Kidney glomerular epithelial cell (primary cell): Measurements from ENCODE around the gene CDKL5.
"Not testable (repeated sequence)": the region's sequence is repeated elsewhere in the genome, so short reads cannot be mapped to it uniquely, and the experiment has no call there.

Experiments
- DNase-seq: peaks from one replicate; lab custom pipeline; 2025; lab: John Stamatoyannopoulos, UW

The CDKL5 gene

DNA sequence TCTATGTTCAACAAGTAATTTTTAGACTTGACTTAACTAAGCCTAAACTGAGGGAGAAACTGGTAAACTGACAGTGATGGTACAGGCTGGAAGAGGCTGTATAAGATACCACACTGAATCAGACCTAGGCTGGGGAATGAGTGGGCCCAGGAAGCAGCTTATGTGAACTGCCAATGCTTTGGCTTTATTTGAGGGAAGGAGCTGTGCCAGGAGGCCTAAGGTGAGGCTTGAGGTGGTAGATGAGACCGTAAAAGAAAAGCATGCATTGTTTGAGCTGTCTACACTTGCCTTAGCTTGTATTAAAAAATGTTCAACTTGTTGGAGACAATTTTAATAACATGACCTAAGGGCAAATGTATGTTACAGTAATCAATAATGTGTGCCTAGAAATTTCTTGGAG lies 150.3 kb downstream of the CDKL5 start:
- DNase-seq = no peak

DNA sequence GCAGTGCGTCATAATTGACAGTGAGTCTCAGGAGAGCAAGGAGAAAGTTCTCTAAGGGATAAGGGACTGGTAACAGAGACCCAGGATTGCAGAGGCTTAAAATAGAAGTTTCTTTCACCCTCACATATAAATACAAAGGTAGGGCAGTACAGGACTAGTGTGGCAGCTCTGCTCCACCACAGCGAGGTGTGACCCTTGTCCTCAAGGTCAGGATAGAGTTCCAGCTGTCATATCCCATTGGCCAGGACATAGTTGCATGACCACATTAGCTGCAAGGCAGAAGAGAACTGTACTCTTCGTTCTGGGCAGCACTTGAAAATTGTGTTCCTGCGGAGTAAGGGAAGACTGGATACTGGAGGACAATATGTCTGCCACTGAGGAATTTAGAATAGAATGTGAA lies 152.0 kb downstream of the CDKL5 start:
- DNase-seq = no peak

DNA sequence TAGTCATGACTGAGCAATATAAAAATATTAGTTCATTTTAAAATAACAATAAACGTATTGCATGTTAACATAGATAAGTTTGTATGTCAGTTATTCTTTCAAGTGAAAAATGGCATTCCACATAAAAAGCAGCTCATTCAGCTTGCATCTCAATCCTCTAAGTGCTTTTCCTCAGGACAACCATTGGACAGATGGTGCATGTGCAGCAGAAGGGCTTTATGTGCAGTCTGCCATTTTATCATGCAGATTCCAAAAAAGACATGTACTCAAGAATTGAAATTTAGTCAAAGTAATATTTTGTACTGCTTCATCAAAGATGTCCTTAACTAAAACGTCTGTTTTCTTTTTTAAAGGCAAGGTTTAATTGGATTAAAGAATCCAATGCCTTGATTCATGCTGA lies 153.1 kb downstream of the CDKL5 start:
- DNase-seq = no peak

DNA sequence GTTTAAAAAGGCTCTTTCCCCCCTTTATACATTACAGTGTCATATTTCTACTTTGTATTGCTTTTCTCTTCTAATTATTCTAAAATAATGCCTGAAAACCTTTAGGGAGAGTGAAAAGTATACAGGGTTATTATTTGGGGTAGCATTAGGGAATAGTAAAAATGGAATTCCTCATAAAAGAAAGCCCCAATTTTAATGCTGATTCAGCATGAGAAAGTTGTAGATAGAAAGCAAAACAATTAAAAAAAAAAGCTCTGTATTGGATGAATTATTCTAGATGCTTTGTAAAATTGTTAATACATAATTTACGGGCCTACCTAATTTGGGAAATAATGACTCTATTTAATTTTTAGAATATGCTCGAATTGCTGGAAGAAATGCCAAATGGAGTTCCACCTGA lies 154.1 kb downstream of the CDKL5 start:
- no peak for DNase-seq

DNA sequence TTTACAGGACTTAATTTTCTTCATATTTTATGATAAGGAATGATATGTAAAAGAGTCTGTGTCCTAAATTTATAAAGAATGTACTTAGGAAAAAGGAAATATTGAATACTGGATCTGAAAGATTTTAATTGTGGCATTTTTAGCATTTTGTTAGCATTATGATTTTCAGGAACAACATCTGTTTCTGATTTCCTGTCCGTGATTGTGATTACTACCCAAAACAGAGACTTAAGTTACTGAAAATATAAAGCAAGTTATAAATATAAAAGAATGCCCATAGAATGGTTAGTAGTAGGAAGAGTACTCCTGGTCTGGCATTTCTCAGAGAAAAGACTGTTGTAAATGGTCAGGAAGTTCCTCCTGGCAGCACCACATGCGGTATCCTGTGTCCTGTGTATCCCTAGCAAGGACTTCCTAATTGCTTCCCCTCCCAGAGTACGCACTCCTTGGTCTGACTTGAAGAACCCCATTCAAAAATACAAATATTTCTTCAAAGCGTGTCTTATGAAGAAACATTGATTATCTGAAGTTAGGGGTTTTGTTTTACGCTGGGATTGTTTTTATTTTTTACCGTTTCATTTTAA lies 157.6 kb downstream of the CDKL5 start:
- DNase-seq = no peak

DNA sequence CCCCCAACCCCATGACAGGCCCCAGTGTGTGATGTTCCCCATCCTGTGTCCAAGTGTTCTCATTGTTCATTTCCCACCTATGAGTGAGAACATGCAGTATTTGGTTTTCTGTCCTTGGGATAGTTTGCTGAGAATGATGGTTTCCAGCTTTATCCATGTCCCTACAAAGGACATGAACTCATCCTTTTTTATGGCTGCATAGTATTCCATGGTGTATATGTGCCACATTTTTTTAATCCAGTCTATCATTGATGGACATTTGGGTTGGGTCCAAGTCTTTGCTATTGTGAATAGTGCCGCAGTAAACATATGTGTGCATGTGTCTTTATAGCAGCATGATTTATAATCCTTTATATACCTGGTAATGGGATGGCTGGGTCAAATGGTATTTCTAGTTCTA lies 163.9 kb downstream of the CDKL5 start:
- not testable (repeated sequence) for DNase-seq

DNA sequence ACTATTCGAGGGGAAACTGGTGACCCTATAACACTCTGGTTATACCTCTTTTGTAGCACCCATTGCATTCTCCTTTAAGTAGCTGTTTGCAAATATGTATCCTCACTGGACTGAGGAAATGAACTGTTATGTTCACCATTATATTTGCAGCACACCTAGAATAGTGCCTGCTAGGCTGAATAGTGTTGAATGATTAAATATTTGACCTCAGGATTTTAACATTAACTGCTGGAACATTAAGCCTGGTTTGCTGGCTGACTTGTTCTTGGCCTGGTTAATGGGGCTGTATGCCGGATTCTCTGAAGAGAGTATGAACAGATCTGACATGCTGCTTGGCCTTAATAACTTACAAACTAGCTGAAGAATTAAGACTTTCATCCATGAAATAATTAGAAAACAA lies 166.4 kb downstream of the CDKL5 start:
- DNase-seq = no peak

DNA sequence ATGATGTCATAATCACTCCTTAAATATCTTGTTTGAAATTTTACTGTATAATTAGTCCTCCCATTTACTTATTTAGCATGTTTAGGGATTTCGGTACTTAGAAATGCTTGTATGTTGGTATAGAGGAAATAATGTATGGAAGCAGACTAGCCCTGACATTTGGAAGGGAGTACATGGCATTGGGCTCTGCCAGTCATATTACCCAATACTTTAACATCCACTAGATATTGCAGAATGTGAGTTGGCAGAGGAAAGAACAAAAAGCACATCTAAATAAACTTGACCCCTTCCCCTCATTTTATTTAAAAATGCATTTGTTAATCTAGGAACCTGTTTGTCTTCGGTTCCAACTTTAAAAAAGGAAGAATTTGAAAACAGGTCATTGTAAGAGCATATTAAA lies 168.7 kb downstream of the CDKL5 start:
- no peak for DNase-seq

DNA sequence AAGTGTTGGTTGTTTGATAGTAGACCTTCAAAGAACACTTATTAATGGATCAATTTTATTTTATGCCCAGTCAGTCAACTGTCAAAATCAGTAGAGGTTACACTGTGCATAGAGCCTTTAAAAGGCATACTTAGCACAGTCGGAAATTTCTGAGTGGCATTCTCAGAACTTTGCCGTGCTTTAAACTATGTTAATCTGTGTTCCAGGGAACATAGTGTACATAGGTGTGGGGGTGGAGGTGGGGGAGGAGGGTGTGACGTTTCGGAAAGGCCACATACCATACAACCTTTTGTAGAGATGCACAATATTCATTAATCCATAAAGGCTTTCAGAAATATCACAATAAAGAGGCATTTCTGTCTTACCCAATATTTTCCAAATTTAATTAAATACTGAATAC lies 170.7 kb downstream of the CDKL5 start:
- DNase-seq = no peak

DNA sequence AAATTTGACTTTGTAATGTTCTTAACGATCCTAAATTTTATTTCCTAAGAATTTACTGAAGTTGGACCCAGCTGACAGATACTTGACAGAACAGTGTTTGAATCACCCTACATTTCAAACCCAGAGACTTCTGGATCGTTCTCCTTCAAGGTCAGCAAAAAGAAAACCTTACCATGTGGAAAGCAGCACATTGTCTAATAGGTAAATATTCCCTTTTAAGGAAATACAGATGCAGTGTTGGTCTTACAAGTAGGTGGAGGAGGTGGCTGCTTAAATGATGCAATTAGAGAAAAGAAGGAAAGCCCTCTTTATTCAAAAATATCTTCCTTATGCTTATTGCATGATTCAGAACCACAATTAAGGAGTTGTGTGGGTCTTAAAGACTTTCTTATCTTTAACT lies 173.0 kb downstream of the CDKL5 start:
- no peak for DNase-seq

DNA sequence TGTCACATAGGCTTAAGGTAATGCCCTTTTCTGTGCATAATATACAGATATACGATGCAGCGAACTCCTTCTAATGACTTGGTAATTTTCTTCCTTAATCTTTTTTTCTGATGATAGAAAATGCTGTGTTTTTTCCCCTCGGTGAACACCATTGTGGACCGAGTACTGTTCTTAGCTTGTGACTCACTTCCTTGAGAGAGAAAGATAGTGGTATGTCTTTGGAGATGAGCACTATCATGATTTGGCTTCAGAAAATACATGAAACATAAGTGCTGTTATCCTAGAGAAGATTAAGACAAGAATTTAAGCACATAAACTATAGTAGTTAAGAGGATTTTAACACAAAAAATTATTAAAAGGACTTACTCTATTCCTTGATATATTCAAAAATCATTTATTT lies 182.6 kb downstream of the CDKL5 start:
- no peak for DNase-seq

DNA sequence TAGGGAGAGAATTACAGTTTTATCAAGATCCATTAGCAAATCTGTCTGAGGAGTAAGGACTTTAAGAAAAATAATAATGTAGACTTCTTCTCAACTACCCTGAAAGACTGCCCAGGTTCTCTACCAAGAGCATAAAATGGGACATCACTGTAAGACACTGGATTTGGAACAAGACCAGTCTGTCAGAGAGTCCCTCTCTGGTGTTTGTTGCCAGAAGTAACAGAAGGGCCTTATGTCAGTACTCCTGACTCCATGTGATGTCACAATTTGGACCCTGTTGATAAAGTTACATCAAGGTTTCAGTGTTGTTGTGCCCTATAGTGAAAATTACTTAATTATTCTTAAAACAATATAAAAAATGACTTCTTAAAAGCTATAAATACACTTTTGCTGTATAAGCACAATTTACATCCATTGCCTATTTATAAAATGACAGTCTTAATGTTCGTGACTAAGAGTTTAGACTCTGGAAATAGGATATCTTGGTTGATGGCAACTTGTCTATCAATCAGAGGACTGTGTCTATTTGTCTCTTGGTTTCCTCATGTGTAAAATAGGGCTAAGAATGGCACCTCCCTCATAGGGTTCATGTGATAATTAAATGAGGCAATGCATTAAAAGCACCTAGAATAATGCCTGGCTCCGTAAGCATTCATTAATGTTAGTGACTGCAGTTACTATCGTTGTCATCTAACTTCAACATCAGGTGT lies 188.7 kb downstream of the CDKL5 start:
- no peak for DNase-seq

DNA sequence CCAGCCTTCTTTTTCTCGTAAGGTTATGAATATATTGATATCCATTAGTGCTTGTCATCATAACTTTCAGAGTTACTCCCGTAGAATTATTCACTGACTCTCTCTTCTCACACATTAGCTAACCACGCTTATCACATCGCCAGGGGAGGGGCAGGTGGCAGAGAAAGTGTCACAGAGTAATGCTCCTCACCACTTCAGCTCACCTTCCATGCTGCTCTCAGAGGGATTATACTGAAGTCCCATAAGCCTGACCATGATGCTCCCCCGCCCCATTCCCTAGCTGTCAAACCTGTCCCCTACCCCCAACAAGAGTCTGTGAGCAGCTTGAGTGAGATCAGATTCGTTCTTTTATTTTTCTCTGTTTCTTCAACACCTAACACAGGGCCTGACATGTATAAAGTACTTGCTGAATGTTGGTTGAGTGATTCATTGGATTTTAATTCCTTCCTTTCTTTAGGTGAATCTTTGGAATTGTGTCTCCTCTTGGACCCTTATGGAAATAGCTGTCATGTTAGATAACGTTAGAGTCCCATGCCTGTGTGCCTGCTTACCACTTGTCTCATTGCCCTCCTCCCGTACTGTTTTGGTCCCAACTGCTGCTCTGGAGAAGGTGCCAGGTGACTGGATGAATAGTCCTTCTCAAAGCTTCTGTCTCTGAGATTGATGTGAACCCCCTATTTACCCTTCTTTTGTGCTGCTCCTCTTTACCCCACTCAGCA lies 191.4 kb downstream of the CDKL5 start:
- no peak for DNase-seq

DNA sequence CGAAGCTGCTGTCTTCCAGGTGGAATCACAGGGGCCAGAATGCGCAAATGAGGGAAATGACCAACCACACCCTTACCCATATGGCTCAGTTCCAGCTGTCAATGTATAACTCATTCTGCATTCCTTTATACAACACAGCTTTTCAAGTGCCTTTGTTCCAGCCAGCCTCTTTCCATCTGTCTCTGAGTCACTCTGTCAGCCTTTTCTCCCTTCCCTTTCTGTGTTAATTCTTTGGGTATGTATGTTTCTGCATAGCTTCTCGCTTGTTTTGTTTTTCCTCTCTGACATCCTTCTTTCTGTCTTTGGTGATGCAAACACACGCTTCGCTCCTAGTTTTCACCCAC lies 192.0 kb downstream of the CDKL5 start:
- peak; percentile 82 for DNase-seq

DNA sequence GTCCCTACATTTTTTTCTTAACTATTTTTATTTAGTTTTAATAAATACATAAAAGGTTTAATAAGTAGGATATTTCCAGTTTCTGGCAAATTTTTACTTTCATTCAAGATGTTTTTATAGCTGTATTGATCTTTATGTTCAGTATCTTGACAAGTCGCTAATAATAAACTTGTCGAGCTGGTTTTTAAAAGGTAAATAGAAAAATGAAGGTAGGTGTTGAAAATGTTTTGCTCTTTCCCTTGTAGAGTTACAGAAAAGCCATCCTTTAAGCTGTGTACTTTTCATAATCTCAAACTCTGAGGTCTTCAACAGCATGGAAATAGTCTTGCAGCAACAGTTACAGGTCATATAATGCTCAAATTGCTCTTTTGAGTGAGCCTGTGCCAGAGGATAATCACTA lies 193.9 kb downstream of the CDKL5 start:
- DNase-seq = no peak

DNA sequence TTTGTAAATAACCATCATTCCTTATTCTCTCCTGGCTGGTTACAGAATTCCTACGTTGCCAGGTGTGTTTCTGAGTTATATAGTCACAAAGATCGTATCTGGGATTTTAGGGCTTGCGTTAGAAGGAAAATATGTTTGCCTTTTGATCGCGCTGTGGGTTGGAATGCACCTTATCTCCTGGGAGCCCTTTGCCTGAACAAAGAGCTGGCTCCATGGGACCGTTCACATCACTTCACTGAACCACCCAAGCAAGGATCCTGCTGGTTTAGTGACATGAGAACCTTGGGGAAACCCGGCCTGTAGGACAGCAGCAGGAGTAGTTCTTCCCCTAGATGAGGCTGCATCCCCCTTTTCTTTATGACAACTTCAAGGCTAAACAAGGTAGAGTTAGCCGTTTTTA lies 194.9 kb downstream of the CDKL5 start:
- no peak for DNase-seq

DNA sequence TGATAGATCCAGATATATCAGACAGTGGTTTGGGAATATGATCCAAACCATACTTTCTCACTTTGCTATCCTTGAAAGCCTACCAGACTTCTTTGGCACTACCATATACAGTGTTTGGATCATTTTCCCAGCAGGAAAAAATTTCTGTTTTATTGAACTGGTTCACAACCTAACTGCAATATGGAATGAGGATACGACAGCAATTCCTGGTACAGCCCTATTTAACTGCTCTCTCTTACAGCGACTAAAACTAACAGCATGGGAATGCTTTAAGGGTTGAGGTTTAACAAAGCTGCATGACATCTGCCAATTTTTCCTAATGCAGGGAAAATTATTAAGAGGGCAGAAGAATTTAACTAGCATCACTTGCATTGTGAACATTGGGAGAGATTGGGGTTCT lies 199.2 kb downstream of the CDKL5 start:
- DNase-seq = no peak

DNA sequence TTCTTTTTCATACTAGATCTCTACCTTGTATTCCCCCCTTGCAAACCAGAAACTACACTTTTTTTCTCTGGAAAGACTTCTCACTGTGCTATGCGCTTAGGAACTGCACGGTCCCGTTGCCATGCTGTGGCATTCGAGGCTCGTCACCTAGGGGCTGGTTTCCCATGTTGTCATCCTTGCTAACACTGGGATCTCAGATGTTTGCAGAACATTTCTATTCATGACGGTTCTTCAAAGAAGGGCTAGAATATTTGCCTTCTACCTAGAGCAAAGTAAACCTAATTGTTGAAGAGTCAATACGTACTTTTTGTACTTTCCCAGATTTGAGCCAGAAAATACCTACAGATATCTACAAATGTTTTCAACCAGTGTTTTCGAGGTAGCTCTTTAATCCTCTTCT lies 205.5 kb downstream of the CDKL5 start:
- DNase-seq = no peak

DNA sequence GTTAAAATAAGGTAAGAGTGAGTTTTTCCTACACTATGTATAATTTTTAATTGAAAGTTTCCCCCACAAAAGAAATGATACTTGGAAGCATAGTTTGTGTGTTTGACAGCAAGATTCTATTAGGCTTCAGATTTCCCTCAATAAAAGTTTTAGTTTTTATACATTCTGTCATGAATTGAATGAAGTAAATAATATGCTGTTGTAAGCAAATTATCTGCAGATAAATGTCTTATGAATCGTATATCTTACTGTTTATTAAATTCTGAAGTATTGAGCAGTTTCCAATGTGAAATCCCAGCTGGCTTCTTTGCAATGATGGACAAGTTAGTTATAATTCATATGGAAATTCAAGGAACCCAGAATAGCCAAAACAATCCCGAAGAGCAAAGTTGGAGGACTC lies 213.0 kb downstream of the CDKL5 start:
- DNase-seq = no peak

DNA sequence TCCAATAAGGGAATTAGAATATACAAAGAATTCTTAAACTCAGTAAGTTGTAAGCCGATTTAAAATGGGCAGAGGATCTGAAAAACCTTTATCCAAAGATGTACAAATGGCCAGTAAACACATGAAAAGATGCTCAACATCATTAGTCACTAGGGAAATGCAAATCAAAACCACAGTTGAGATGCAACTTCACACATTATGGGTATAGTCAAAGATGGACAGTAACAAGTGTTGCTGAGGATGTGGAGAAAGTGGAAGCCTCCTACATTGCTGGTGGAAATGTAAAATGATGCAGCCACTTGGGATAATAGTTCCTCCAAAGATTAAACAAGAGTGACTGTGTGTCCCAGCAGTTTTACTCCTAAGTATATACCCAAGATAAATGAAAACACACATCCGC lies 213.9 kb downstream of the CDKL5 start:
- no peak for DNase-seq

DNA sequence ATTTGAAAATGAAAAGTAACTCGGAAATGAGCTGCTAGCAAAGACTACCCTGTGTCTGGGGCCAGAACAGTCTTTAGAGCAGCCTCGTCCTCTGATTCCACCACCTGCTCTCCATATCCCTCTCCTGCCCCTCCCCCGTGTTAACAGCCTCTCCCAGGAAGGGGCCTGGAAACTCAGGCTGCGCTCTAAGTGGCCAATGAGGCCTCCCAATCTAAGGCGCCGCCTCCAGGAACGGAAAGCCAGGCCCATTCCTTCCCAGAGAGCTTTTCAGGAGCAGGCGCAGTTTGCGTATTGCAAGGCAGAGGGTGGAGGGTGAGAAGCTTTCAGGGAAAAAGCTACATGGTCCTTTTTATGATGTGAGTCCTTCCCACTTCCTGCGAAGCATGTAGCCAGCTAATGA lies 215.3 kb downstream of the CDKL5 start:
- DNase-seq = no peak

DNA sequence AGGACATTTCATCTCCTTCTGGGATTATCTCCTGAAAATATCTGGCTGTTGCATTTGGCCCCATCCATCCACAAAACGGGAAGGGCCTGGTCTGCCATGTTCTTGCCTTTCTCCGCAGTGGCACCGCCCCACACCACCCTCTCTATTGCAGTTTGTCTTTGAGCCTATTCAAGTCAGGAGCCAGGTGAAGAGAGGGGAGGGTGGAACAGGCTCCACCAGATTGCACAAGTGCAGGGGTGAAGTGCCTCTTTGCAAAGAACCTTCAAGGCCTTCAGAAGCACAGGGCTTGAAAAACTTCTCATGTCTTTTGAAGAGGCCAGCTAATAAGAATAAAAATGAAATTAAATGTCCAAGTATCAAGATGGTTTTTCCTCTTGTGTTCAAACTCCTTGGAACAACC lies 217.8 kb downstream of the CDKL5 start:
- no peak for DNase-seq

DNA sequence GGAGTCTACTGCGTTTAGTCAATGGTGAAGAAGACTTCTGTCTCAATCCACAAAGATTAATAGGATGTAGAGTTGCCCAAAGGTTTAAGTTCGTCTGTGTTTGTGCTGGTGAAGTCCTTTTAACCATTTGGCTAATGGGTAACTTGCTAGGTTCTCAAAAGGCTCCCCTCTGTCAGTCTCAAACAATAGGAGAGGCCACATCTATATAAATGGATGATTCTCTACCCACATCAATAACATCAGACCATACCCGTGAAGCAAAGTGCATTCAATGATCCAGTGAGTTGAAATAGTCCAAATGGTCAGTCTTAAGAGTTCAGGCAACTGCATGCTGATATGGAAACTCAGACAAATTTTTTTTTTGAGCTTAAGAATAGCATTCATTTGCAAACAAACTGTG lies 218.4 kb downstream of the CDKL5 start:
- DNase-seq = no peak

DNA sequence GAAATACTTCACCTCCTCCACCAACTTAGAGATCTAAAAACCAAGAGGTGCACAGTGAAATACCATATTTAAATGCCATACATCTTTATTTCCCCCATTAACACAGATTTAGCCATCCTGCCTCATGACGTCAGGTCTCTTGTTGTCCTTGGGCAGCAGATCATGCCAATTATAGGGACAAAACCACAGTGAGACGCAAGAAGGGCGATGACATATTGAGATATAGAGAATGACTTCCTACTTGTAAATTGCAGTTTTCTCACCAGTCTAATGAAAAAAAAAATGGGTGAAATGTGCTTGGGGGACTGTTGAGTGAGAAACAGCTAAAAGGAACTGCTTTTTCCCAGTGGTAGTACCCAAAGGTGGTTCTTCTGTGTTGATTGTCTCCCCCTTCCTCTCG lies 222.2 kb downstream of the CDKL5 start:
- no peak for DNase-seq
